Neuronal stem cell (in vitro differentiated cells): ENCODE results near the gene RNF135.
A peak's percentile ranks its signal among the peaks of the same experiment; 100 is the strongest.

ENCODE experiments used
- DNase-seq: peaks from one replicate; pipeline ENCODE4 v3.0.0-alpha.2; 2013; ENCODE audit warnings: low spot score
- H2AFZ ChIP-seq: one replicate; pipeline ENCODE4 v1.6.1; 2013; ENCODE audit warnings: mild to moderate bottlenecking, low read length, inconsistent platforms
- H2AK5ac ChIP-seq: 2 replicates; pipeline ENCODE4 v1.6.1; 2013; ENCODE audit warnings: low read depth, mild to moderate bottlenecking, inconsistent platforms, low read length, moderate library complexity, mixed read lengths
- H2BK120ac ChIP-seq: 2 replicates; pipeline ENCODE4 v1.6.1; 2013; ENCODE audit warnings: low read depth, mild to moderate bottlenecking, inconsistent platforms, low read length, moderate library complexity, mixed read lengths
- H2BK12ac ChIP-seq: one replicate; pipeline ENCODE4 v1.6.1; 2013; ENCODE audit warnings: low read length, inconsistent platforms
- H2BK15ac ChIP-seq: 2 replicates; pipeline ENCODE4 v1.6.1; 2013; ENCODE audit warnings: mild to moderate bottlenecking, low read length, inconsistent platforms, mixed read lengths
- H2BK5ac ChIP-seq: one replicate; pipeline ENCODE4 v1.6.1; 2013; ENCODE audit warnings: inconsistent platforms, mild to moderate bottlenecking, low read length, moderate library complexity
- H3K14ac ChIP-seq: one replicate; pipeline ENCODE4 v1.6.1; 2013; ENCODE audit warnings: low read length, inconsistent platforms
- H3K18ac ChIP-seq: 2 replicates; pipeline ENCODE4 v1.6.1; 2013; ENCODE audit warnings: low read length, inconsistent platforms
- H3K23ac ChIP-seq: 2 replicates; pipeline ENCODE4 v1.6.1; 2013; ENCODE audit warnings: low read depth, mild to moderate bottlenecking, mixed read lengths, low read length, inconsistent platforms; ENCODE audit not compliant: poor library complexity
- H3K27ac ChIP-seq: replicated peaks from 3 replicates; pipeline ENCODE4 v1.5.1; 2013; ENCODE audit warnings: low read length, inconsistent platforms
- H3K27me3 ChIP-seq, 3 experiments: 2 replicates each; pipeline ENCODE4 v1.6.1; 2013; ENCODE audit warnings: low read length in 3 of 3, mild to moderate bottlenecking in 2 of 3, inconsistent platforms in 1 of 3, low read depth in 1 of 3, mixed read lengths in 1 of 3, moderate library complexity in 1 of 3; ENCODE audit not compliant: control insufficient read depth in 3 of 3, insufficient read depth in 3 of 3
- H3K36me3 ChIP-seq, 2 donors: replicated peaks in 1 of 2; 2 replicates each; pipeline ENCODE4 v1.6.1; 2013; ENCODE audit warnings: low read length in 2 of 2; ENCODE audit not compliant: control insufficient read depth in 2 of 2, insufficient read depth in 2 of 2
- H3K4ac ChIP-seq: 2 replicates; pipeline ENCODE4 v1.6.1; 2013; ENCODE audit warnings: inconsistent platforms, mild to moderate bottlenecking, low read length, moderate library complexity
- H3K4me1 ChIP-seq, 2 donors: 1 replicate in 1 of 2; 2 replicates in 1 of 2; pipeline ENCODE4 v1.6.1; 2013; ENCODE audit warnings: low read length in 2 of 2, low read depth in 1 of 2; ENCODE audit not compliant: control insufficient read depth in 2 of 2, insufficient read depth in 1 of 2
- H3K4me2 ChIP-seq: one replicate; pipeline ENCODE4 v1.6.1; 2013; ENCODE audit warnings: mild to moderate bottlenecking, low read length, inconsistent platforms; ENCODE audit not compliant: insufficient read depth, poor library complexity, severe bottlenecking
- H3K4me3 ChIP-seq, 2 donors: 2 replicates each; pipeline ENCODE4 v1.5.1; 2013; ENCODE audit warnings: low read length in 2 of 2, mild to moderate bottlenecking in 2 of 2, inconsistent platforms in 1 of 2, moderate library complexity in 1 of 2
- H3K79me1 ChIP-seq: one replicate; pipeline ENCODE4 v1.6.1; 2013; ENCODE audit warnings: low read depth, mild to moderate bottlenecking, inconsistent platforms, low read length, moderate library complexity
- H3K9ac ChIP-seq: one replicate; pipeline ENCODE4 v1.6.1; 2013; ENCODE audit warnings: mild to moderate bottlenecking, low read depth, low read length, inconsistent platforms; ENCODE audit not compliant: poor library complexity
- H3K9me3 ChIP-seq, 2 donors: replicated peaks in 1 of 2; 2 replicates each; pipeline versions ENCODE3 to v1.6.1; 2013; ENCODE audit warnings: low read length in 2 of 2, mild to moderate bottlenecking in 2 of 2, inconsistent platforms in 1 of 2, low read depth in 1 of 2, mixed read lengths in 1 of 2, moderate library complexity in 1 of 2; ENCODE audit not compliant: control insufficient read depth in 2 of 2, insufficient read depth in 1 of 2
- H4K8ac ChIP-seq: one replicate; pipeline ENCODE4 v1.6.1; 2013; ENCODE audit warnings: low read depth, mild to moderate bottlenecking, inconsistent platforms, low read length, moderate library complexity
- H4K91ac ChIP-seq: one replicate; pipeline ENCODE4 v1.6.1; 2013; ENCODE audit warnings: low read length, low read depth, mild to moderate bottlenecking, inconsistent platforms; ENCODE audit not compliant: poor library complexity
- WGBS, 2 donors: extraction: QIAGEN DNeasy Blood & Tissue Kit; methylation state at CpG; one replicate each; pipeline ENCODE4 v1.1.7; 2013; ENCODE audit warnings: missing lambda C conversion rate in 2 of 2, mixed read lengths in 1 of 2; ENCODE audit not compliant: insufficient read length in 2 of 2, insufficient replicate concordance in 1 of 2; ENCODE audit errors: extremely low coverage in 2 of 2; 5-methylcytosine and 5-hydroxymethylcytosine counted together

RNF135 gene

GRCh38 chr17:30933966-30934365, 36.9 kb upstream of the RNF135 start:
- H3K9me3 ChIP-seq: no peaks in the 10 kb centered on the region
- H3K9ac ChIP-seq: no peak overlapping the region
- H2BK5ac ChIP-seq: no peak overlapping the region
- no peak overlapping the region for H3K23ac ChIP-seq
- no peak overlapping the region for H3K4me3 ChIP-seq
- H4K91ac ChIP-seq: no peak overlapping the region
- H2BK12ac ChIP-seq: no peak overlapping the region
- H3K4ac ChIP-seq: no peak overlapping the region
- no peak for DNase-seq
- peaks cover 0 to 31% (median 0%) of the 10 kb centered on the region in 3 experiments for H3K27me3 ChIP-seq
- H2BK120ac ChIP-seq: no peak overlapping the region
- H2BK15ac ChIP-seq: no peak overlapping the region
- no peak overlapping the region for H2AK5ac ChIP-seq
- H3K18ac ChIP-seq: no peak overlapping the region
- no peak overlapping the region for H3K4me2 ChIP-seq
- no peak overlapping the region for H3K14ac ChIP-seq
- H2AFZ ChIP-seq: no peak overlapping the region
- H3K36me3 ChIP-seq: no peaks in the 10 kb centered on the region
- H3K4me1 ChIP-seq: peaks cover 0 to 3% of the 10 kb centered on the region in 2 donors
- no peak overlapping the region for H3K27ac ChIP-seq
- H4K8ac ChIP-seq: no peak overlapping the region
- no CpG with 5 or more reads among the region's 5 CpGs for WGBS, 2 donors
- no peaks in the 10 kb centered on the region for H3K79me1 ChIP-seq

GRCh38 chr17:30939051-30939689, 31.7 kb upstream of the RNF135 start:
- Histone ChIP-seq H2AK5ac (no peak overlapping the region), H3K14ac (no peak overlapping the region), H2AFZ (no peak overlapping the region), H3K4me3 (no peak overlapping the region), H3K27ac (no peak overlapping the region), H3K23ac (no peak overlapping the region), H3K4me1 (peaks cover 0 to 2% of the 10 kb centered on the region in 2 donors), H4K8ac (no peak overlapping the region), H3K9me3 (no peaks in the 10 kb centered on the region), H2BK15ac (no peak overlapping the region), H3K4ac (no peak overlapping the region), H2BK120ac (no peak overlapping the region), H2BK12ac (no peak overlapping the region), H3K36me3 (no peaks in the 10 kb centered on the region), H2BK5ac (no peak overlapping the region), H3K4me2 (no peak overlapping the region), H3K79me1 (no peaks in the 10 kb centered on the region), H3K9ac (no peak overlapping the region), H3K18ac (no peak overlapping the region), H4K91ac (no peak overlapping the region), H3K27me3 (peaks cover 0 to 17% (median 0%) of the 10 kb centered on the region in 3 experiments)
- no peak for DNase-seq
- WGBS, 2 donors: no CpG with 5 or more reads among the region's 13 CpGs

- H3K4me3 ChIP-seq: no peak overlapping the region
- peaks cover 0 to 2% of the 10 kb centered on the region in 2 donors for H3K4me1 ChIP-seq
- no CpG with 5 or more reads among the region's 4 CpGs for WGBS, 2 donors
- H3K4me2 ChIP-seq: no peak overlapping the region
- no peak for DNase-seq
- H2BK120ac ChIP-seq: no peak overlapping the region
- no peak overlapping the region for H4K8ac ChIP-seq
- H3K9ac ChIP-seq: no peak overlapping the region
- no peaks in the 10 kb centered on the region for H3K9me3 ChIP-seq
- H3K79me1 ChIP-seq: no peaks in the 10 kb centered on the region
- H2BK15ac ChIP-seq: no peak overlapping the region
- no peak overlapping the region for H2BK12ac ChIP-seq
- no peak overlapping the region for H3K23ac ChIP-seq
- no peak overlapping the region for H4K91ac ChIP-seq
- no peak overlapping the region for H2AK5ac ChIP-seq
- no peak overlapping the region for H3K14ac ChIP-seq
- no peaks in the 10 kb centered on the region for H3K36me3 ChIP-seq
- H2AFZ ChIP-seq: no peak overlapping the region
- H2BK5ac ChIP-seq: no peak overlapping the region
- H3K27me3 ChIP-seq: peaks cover 0 to 3% (median 2%) of the 10 kb centered on the region in 3 experiments
- no peak overlapping the region for H3K18ac ChIP-seq
- H3K27ac ChIP-seq: no peak overlapping the region
- H3K4ac ChIP-seq: no peak overlapping the region
Measured at GRCh38 chr17:30942308-30943079, 28.3 kb upstream of the RNF135 start.

- H4K91ac ChIP-seq: no peak overlapping the region
- H2BK5ac ChIP-seq: no peak overlapping the region
- no peaks in the 10 kb centered on the region for H3K36me3 ChIP-seq
- no peak overlapping the region for H2BK120ac ChIP-seq
- no peak overlapping the region for H4K8ac ChIP-seq
- H3K9me3 ChIP-seq: no peaks in the 10 kb centered on the region
- no peak overlapping the region for H3K4me2 ChIP-seq
- H3K9ac ChIP-seq: no peak overlapping the region
- no peak overlapping the region for H3K14ac ChIP-seq
- H3K4me3 ChIP-seq: no peak overlapping the region
- H2BK12ac ChIP-seq: no peak overlapping the region
- no peak for DNase-seq
- no peaks in the 10 kb centered on the region for H3K79me1 ChIP-seq
- H3K23ac ChIP-seq: no peak overlapping the region
- no peak overlapping the region for H3K27ac ChIP-seq
- H2AFZ ChIP-seq: no peak overlapping the region
- 100% methylated on average over 3 of the region's 5 CpGs; no CpG with 5 or more reads in 1 of the 2 donors for WGBS, 2 donors
- H2BK15ac ChIP-seq: no peak overlapping the region
- H3K4me1 ChIP-seq: no peaks in the 10 kb centered on the region
- no peak overlapping the region for H3K4ac ChIP-seq
- peaks cover 0 to 3% (median 0%) of the 10 kb centered on the region in 3 experiments for H3K27me3 ChIP-seq
- H2AK5ac ChIP-seq: peak overlapping the region; percentile 10
- H3K18ac ChIP-seq: no peak overlapping the region
Measured at GRCh38 chr17:30947796-30948195, 23.0 kb upstream of the RNF135 start.
